Measurements from ENCODE around the gene MPZL1. TPM values are rescaled to one million over a fixed set of nuclear protein-coding genes. Genes with fewer than 3 reads are reported as not detected.
"Not testable (repeated sequence)": the region's sequence is repeated elsewhere in the genome, so short reads cannot be mapped to it uniquely, and the experiment has no call there.

The MPZL1 gene
- total RNA-seq, 2 donors from 2014 or later = 112 to 144 TPM

GRCh38 chr1:167826127-167826526 lies 104.3 kb downstream of the MPZL1 start:
- Histone ChIP-seq H3K27me3 (no peaks in the 10 kb centered on the region), H3K4me1 (no peaks in the 10 kb centered on the region), H3K9me3 (no peaks in the 10 kb centered on the region), H3K36me3 (no peaks in the 10 kb centered on the region), H3K27ac (no peak overlapping the region), H3K4me3 (no peak overlapping the region), H3K9ac (ENCODE audit: low read depth in 2 of 2, low read length in 2 of 2) (no peak overlapping the region)
- TF ChIP-seq, protein P1, sequence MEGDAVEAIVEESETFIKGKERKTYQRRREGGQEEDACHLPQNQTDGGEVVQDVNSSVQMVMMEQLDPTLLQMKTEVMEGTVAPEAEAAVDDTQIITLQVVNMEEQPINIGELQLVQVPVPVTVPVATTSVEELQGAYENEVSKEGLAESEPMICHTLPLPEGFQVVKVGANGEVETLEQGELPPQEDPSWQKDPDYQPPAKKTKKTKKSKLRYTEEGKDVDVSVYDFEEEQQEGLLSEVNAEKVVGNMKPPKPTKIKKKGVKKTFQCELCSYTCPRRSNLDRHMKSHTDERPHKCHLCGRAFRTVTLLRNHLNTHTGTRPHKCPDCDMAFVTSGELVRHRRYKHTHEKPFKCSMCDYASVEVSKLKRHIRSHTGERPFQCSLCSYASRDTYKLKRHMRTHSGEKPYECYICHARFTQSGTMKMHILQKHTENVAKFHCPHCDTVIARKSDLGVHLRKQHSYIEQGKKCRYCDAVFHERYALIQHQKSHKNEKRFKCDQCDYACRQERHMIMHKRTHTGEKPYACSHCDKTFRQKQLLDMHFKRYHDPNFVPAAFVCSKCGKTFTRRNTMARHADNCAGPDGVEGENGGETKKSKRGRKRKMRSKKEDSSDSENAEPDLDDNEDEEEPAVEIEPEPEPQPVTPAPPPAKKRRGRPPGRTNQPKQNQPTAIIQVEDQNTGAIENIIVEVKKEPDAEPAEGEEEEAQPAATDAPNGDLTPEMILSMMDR (IDR thresholded peaks at IDR 0.05) = no peak
- intact Hi-C loops (cut with DNase I) = no loop called here
- DNase-seq = no peak

GRCh38 chr1:167829868-167830267 lies 108.1 kb downstream of the MPZL1 start:
- H3K27me3 ChIP-seq = no peaks in the 10 kb centered on the region
- no peaks in the 10 kb centered on the region for H3K9me3 ChIP-seq
- H3K27ac ChIP-seq = no peak overlapping the region
- H3K36me3 ChIP-seq = no peaks in the 10 kb centered on the region
- H3K4me3 ChIP-seq = no peak overlapping the region
- TF ChIP-seq, protein P1 (IDR thresholded peaks at IDR 0.05) = no peak
- intact Hi-C loops (cut with DNase I) = no loop called here
- no peaks in the 10 kb centered on the region for H3K4me1 ChIP-seq
- no peak overlapping the region for H3K9ac ChIP-seq (ENCODE audit: low read depth in 2 of 2, low read length in 2 of 2)
- DNase-seq = no peak

DNA sequence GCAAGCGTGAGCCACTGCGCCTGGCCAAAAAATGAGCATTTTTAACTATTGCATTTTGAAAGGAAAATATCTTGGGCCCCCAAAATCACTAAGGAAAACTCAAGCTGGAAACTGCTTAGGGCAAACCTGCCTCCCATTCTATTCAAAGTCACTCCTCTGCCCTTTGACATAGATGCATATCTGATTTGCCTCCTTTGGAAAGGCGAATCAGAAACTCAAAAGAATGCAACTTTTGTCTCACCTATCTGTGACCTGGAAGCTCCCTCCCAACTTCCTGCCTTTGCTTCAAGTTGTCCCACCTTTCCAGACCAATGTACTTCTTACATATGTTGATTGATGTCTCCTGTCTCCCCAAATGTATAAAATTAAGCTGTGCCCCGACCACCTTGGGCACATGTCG lies 108.9 kb downstream of the MPZL1 start:
- intact Hi-C loops (cut with DNase I); DNase-seq; H3K4me3 ChIP-seq; H3K27me3 ChIP-seq; H3K9me3 ChIP-seq; H3K36me3 ChIP-seq; H3K27ac ChIP-seq; H3K4me1 ChIP-seq; H3K9ac ChIP-seq (ENCODE audit: low read depth in 2 of 2, low read length in 2 of 2): not testable (repeated sequence)

GRCh38 chr1:167832693-167833092 lies 110.9 kb downstream of the MPZL1 start:
- H3K27me3 ChIP-seq = no peaks in the 10 kb centered on the region
- no peaks in the 10 kb centered on the region for H3K36me3 ChIP-seq
- H3K9me3 ChIP-seq = no peaks in the 10 kb centered on the region
- intact Hi-C loops (cut with DNase I) = no loop called here
- DNase-seq = no peak
- H3K27ac ChIP-seq = no peak overlapping the region
- TF ChIP-seq, protein P1 (IDR thresholded peaks at IDR 0.05) = no peak
- no peaks in the 10 kb centered on the region for H3K4me1 ChIP-seq
- H3K4me3 ChIP-seq = no peak overlapping the region
- no peak overlapping the region for H3K9ac ChIP-seq (ENCODE audit: low read depth in 2 of 2, low read length in 2 of 2)

- H3K36me3 ChIP-seq = no peaks in the 10 kb centered on the region
- no peaks in the 10 kb centered on the region for H3K9me3 ChIP-seq
- DNase-seq = no peak
- no peaks in the 10 kb centered on the region for H3K4me1 ChIP-seq
- intact Hi-C loops (cut with DNase I) = no loop called here
- H3K4me3 ChIP-seq = no peak overlapping the region
- TF ChIP-seq, protein P1 (IDR thresholded peaks at IDR 0.05) = no peak
- no peak overlapping the region for H3K9ac ChIP-seq (ENCODE audit: low read depth in 2 of 2, low read length in 2 of 2)
- H3K27me3 ChIP-seq = no peaks in the 10 kb centered on the region
- H3K27ac ChIP-seq = no peak overlapping the region
Observed at GRCh38 chr1:167833904-167834303, 112.1 kb downstream of the MPZL1 start.

- intact Hi-C loops (cut with DNase I) = no loop called here
- H3K4me3 ChIP-seq = no peak overlapping the region
- TF ChIP-seq, protein P1 (IDR thresholded peaks at IDR 0.05) = no peak
- H3K27ac ChIP-seq = no peak overlapping the region
- no peaks in the 10 kb centered on the region for H3K4me1 ChIP-seq
- no peaks in the 10 kb centered on the region for H3K27me3 ChIP-seq
- no peaks in the 10 kb centered on the region for H3K9me3 ChIP-seq
- no peak for DNase-seq
- H3K9ac ChIP-seq (ENCODE audit: low read depth in 2 of 2, low read length in 2 of 2) = no peak overlapping the region
- no peaks in the 10 kb centered on the region for H3K36me3 ChIP-seq
Observed at GRCh38 chr1:167836197-167836596, 114.4 kb downstream of the MPZL1 start.
